Measurements from ENCODE around the gene TMEM94. TPM values are rescaled to one million over a fixed set of nuclear protein-coding genes. Genes with fewer than 3 reads are reported as not detected.

TMEM94 gene
- total and polyA plus RNA-seq, 2 of the 13 experiments (the other 11 are each of a cell fraction or from before 2014, with no cell fraction given) = 32.6 to 134 TPM

DNA sequence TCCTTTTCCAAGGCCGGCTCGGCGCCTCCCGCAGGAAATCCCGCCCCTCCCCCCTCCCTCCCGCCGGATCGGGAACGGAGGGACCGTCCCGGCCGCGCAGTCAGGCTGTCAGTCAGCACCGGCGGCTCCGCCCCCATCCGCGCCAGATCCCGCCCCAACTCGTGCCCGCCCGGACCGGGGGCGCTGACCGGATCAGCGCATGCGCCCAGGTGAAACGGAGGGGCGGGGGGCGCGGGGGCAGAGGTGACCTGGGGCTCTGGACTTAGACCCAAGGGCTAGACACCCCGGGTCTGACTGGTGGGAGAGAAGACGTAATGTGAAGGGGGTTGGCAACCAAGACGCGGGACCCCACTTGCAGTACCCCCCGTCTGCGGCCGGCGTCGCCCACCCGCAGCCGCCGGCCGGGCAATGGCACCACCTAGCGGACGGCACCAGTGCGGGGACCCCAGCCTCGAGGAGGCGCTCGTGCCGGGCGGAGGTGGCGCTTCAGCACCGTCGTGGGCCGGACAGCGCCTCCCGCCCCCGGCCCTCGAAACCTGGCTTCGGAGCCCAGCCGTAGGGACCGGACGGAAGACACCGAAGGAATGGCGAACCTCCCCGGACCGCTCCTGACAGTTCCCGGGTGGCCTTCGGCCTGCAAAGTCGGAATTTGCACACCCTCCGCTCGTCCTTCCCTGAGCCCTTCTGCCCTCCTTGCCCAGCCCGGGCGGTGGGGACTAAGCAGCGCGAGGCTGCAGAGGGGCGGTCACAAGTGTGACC, 59.2 kb downstream of the TMEM94 start, which contains the start of gene CASKIN2 (continued):
- TF ChIP-seq ZNF768 (CRISPR knock-in tag; IDR thresholded peaks at IDR 0.05) (peak; percentile 85), ZNF546 (CRISPR knock-in tag; conservative IDR thresholded peaks at IDR 0.05) (peak; percentile 97), ZNF777 (CRISPR knock-in tag; IDR thresholded peaks at IDR 0.05) (peak; percentile 97), SP140L (CRISPR knock-in tag; IDR thresholded peaks at IDR 0.05; ENCODE audit: borderline replicate concordance) (peak; percentile 78; the same call in 1 of the 2 replicates), PAX8 (CRISPR knock-in tag; IDR thresholded peaks at IDR 0.05; ENCODE audit: borderline replicate concordance) (0 out of 2 replicates have a peak, but pooled peaks have one; percentile 52), HMGA1 (CRISPR knock-in tag; conservative IDR thresholded peaks at IDR 0.05) (no peak), TSC22D2 (CRISPR knock-in tag; IDR thresholded peaks at IDR 0.05; ENCODE audit: borderline replicate concordance) (peak; percentile 98), ZNF3 (CRISPR knock-in tag; IDR thresholded peaks at IDR 0.05) (peak; percentile 86; the same call in 1 of the 2 replicates), ZFP36L2 (CRISPR knock-in tag; IDR thresholded peaks at IDR 0.05) (no peak; the same call in 1 of the 2 replicates), POLR2AphosphoS2 (IDR thresholded peaks at IDR 0.05; ENCODE audit: low read depth, low read length) (no peak), NR2F1 (CRISPR knock-in tag; IDR thresholded peaks at IDR 0.05) (peak; percentile 20 to 54; a peak in 2 of 4 replicates), ZNF615 (CRISPR knock-in tag; IDR thresholded peaks at IDR 0.05; ENCODE audit: borderline replicate concordance) (peak; percentile 97), ZFAT (CRISPR knock-in tag; conservative IDR thresholded peaks at IDR 0.05) (no peak), REPIN1 (CRISPR knock-in tag; IDR thresholded peaks at IDR 0.05; ENCODE audit: borderline replicate concordance, low read depth) (peak; percentile 2), GZF1 (CRISPR knock-in tag; IDR thresholded peaks at IDR 0.05) (peak; percentile 92), SMC3 (IDR thresholded peaks at IDR 0.05; ENCODE audit: low read length) (peak; percentile 40; the same call in 1 of the 2 replicates), EEA1 (CRISPR knock-in tag; IDR thresholded peaks at IDR 0.05; ENCODE audit: borderline replicate concordance) (peak; percentile 97; the same call in 1 of the 2 replicates), PPARG (CRISPR knock-in tag; conservative IDR thresholded peaks at IDR 0.05) (no peak; the same call in 1 of the 2 replicates), ZNF230 (CRISPR knock-in tag; IDR thresholded peaks at IDR 0.05) (peak; percentile 92)
- TF ChIP-seq, protein P1, sequence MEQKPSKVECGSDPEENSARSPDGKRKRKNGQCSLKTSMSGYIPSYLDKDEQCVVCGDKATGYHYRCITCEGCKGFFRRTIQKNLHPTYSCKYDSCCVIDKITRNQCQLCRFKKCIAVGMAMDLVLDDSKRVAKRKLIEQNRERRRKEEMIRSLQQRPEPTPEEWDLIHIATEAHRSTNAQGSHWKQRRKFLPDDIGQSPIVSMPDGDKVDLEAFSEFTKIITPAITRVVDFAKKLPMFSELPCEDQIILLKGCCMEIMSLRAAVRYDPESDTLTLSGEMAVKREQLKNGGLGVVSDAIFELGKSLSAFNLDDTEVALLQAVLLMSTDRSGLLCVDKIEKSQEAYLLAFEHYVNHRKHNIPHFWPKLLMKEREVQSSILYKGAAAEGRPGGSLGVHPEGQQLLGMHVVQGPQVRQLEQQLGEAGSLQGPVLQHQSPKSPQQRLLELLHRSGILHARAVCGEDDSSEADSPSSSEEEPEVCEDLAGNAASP (CRISPR knock-in tag; IDR thresholded peaks at IDR 0.05; ENCODE audit: borderline replicate concordance) = peak; percentile 82
- TF ChIP-seq, protein P2, sequence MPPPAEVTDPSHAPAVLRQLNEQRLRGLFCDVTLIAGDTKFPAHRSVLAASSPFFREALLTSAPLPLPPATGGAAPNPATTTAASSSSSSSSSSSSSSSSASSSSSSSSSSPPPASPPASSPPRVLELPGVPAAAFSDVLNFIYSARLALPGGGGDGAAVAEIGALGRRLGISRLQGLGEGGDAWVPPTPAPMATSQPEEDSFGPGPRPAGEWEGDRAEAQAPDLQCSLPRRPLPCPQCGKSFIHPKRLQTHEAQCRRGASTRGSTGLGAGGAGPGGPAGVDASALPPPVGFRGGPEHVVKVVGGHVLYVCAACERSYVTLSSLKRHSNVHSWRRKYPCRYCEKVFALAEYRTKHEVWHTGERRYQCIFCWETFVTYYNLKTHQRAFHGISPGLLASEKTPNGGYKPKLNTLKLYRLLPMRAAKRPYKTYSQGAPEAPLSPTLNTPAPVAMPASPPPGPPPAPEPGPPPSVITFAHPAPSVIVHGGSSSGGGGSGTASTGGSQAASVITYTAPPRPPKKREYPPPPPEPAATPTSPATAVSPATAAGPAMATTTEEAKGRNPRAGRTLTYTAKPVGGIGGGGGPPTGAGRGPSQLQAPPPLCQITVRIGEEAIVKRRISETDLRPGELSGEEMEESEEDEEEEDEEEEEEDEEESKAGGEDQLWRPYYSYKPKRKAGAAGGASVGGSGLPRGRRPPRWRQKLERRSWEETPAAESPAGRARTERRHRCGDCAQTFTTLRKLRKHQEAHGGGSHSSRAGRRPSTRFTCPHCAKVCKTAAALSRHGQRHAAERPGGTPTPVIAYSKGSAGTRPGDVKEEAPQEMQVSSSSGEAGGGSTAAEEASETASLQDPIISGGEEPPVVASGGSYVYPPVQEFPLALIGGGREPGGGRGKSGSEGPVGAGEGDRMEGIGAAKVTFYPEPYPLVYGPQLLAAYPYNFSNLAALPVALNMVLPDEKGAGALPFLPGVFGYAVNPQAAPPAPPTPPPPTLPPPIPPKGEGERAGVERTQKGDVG (CRISPR knock-in tag; IDR thresholded peaks at IDR 0.05; ENCODE audit: borderline replicate concordance) = peak; percentile 92; the same call in 1 of the 2 replicates
- TF ChIP-seq, protein P3, sequence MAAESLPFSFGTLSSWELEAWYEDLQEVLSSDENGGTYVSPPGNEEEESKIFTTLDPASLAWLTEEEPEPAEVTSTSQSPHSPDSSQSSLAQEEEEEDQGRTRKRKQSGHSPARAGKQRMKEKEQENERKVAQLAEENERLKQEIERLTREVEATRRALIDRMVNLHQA (CRISPR knock-in tag; IDR thresholded peaks at IDR 0.05) = peak; percentile 87

All from HepG2 (cell line).